SK-N-SH (cell line): ENCODE measurements around the gene TRIM10. TPM values are rescaled to one million over a fixed set of nuclear protein-coding genes. Genes with fewer than 3 reads are reported as not detected.

Experiments
- CTCF ChIA-PET: fragments of 300-600, 350-600 bp; formaldehyde crosslinking; extraction: SDS; loops from one replicate; lab custom pipeline; 2021; lab: Yijun Ruan, JAX
- POLR2A ChIA-PET: fragments of 350-600 bp; sonication (Branson Sonifier 250); formaldehyde crosslinking; extraction: SDS; loops from one replicate; lab custom pipeline; 2020; ENCODE audit warnings: antibody characterized with exemption, inconsistent platforms; lab: Yijun Ruan, JAX
- DNase-seq: peaks from one replicate; pipeline ENCODE4 v3.0.0; 2012
- H2AFZ ChIP-seq: fragments of 200-600 bp; sonication (generic); 2 replicates; pipeline ENCODE4 v1.8.1; 2016; ENCODE audit warnings: antibody characterized with exemption, mild to moderate bottlenecking, low read depth
- H3F3A ChIP-seq: fragments of 200-600 bp; sonication (generic); replicated peaks from 2 replicates; pipeline ENCODE3; 2016; ENCODE audit warnings: antibody characterized with exemption, mild to moderate bottlenecking; ENCODE audit not compliant: insufficient read depth
- H3K27ac ChIP-seq, 2 experiments: fragments of 200-500 bp in 1 of 2; fragments of 200-600 bp in 1 of 2; sonication (Bioruptor generic) in 1 of 2; sonication (generic), shearing (Covaris generic) in 1 of 2; 2 replicates each; pipeline versions ENCODE4 v1.5.1 to v1.6.1; 2014 to 2016; ENCODE audit warnings: low read depth in 2 of 2, inconsistent platforms in 1 of 2, low read length in 1 of 2, mild to moderate bottlenecking in 1 of 2, mixed read lengths in 1 of 2
- H3K27me3 ChIP-seq: fragments of 200-600 bp; sonication (generic), shearing (Covaris generic); 2 replicates; pipeline ENCODE4 v1.6.1; 2016; ENCODE audit warnings: mixed run types; ENCODE audit not compliant: insufficient read depth
- H3K36me3 ChIP-seq, 2 experiments: fragments of 200-500 bp in 1 of 2; fragments of 200-600 bp in 1 of 2; sonication (Bioruptor generic) in 1 of 2; sonication (generic) in 1 of 2; replicated peaks in 1 of 2; 2 replicates each; pipeline versions ENCODE3 to v1.5.1; 2014 to 2016; ENCODE audit warnings: low read length in 1 of 2, mild to moderate bottlenecking in 1 of 2; ENCODE audit not compliant: insufficient read depth in 2 of 2, control insufficient read depth in 1 of 2
- H3K4me1 ChIP-seq, 2 experiments: fragments of 200-500 bp in 1 of 2; fragments of 200-600 bp in 1 of 2; sonication (Bioruptor generic) in 1 of 2; sonication (generic), shearing (Covaris generic) in 1 of 2; 2 replicates each; pipeline versions ENCODE4 v1.5.1 to v1.6.1; 2014 to 2016; ENCODE audit warnings: low read depth in 1 of 2, low read length in 1 of 2, mixed run types in 1 of 2; ENCODE audit not compliant: insufficient read depth in 2 of 2, control insufficient read depth in 1 of 2
- H3K4me2 ChIP-seq: fragments of 200-600 bp; sonication (generic), shearing (Covaris generic); 2 replicates; pipeline ENCODE4 v1.6.1; 2017; ENCODE audit warnings: mixed run types
- H3K4me3 ChIP-seq, 2 experiments: fragments of 200-500 bp in 1 of 2; fragments of 200-600 bp in 1 of 2; sonication (Bioruptor generic) in 1 of 2; sonication (generic), shearing (Covaris generic) in 1 of 2; 2 replicates each; pipeline versions ENCODE4 v1.5.1 to v1.8.1; 2014 to 2016; ENCODE audit warnings: low read depth in 2 of 2, inconsistent platforms in 1 of 2, low read length in 1 of 2, mild to moderate bottlenecking in 1 of 2, mixed read lengths in 1 of 2, moderate library complexity in 1 of 2
- H3K79me2 ChIP-seq: fragments of 200-600 bp; sonication (generic); 2 replicates; pipeline ENCODE4 v1.8.1; 2017; ENCODE audit warnings: mild to moderate bottlenecking; ENCODE audit not compliant: insufficient read depth
- H3K9ac ChIP-seq: fragments of 200-600 bp; sonication (generic); 2 replicates; pipeline ENCODE4 v1.6.1; 2017; ENCODE audit warnings: mixed run types
- H3K9me2 ChIP-seq: fragments of 200-600 bp; sonication (generic); 2 replicates; pipeline ENCODE4 v1.6.1; 2017; ENCODE audit warnings: mixed run types
- H3K9me3 ChIP-seq: fragments of 200-600 bp; sonication (generic); 2 replicates; pipeline ENCODE4 v1.6.1; 2017; ENCODE audit warnings: mixed run types, mild to moderate bottlenecking, moderate library complexity
- H4K20me1 ChIP-seq: fragments of 200-600 bp; sonication (generic); 2 replicates; pipeline ENCODE4 v1.6.1; 2017; ENCODE audit warnings: mild to moderate bottlenecking, mixed run types; ENCODE audit not compliant: insufficient read depth
- EP300 ChIP-seq, 2 experiments: IDR thresholded peaks; 2 replicates each; pipeline versions ENCODE4 v1.4.0 to v1.6.1; 2012; ENCODE audit warnings: borderline replicate concordance in 1 of 2, low read depth in 1 of 2, low read length in 1 of 2
- EZH2phosphoT487 ChIP-seq: fragments of 200-600 bp; sonication (generic); IDR thresholded peaks from 2 replicates; pipeline ENCODE4 v1.6.1; 2017; ENCODE audit warnings: low read depth, mixed run types, mild to moderate bottlenecking, antibody characterized with exemption, moderate library complexity, borderline replicate concordance
- FOXJ3 ChIP-seq: sonication (generic); formaldehyde crosslinking; IDR thresholded peaks from 2 replicates; pipeline ENCODE4 v1.5.1; 2020; ENCODE audit warnings: mild to moderate bottlenecking, missing genetic modification reagents
- FOXM1 ChIP-seq: IDR thresholded peaks from 2 replicates; pipeline ENCODE4 v1.4.0; 2012; ENCODE audit warnings: low read depth, mild to moderate bottlenecking
- JUND ChIP-seq: IDR thresholded peaks from 2 replicates; pipeline ENCODE4 v1.4.0; 2012
- MEF2A ChIP-seq: IDR thresholded peaks from 2 replicates; pipeline ENCODE4 v1.4.0; 2012; ENCODE audit warnings: low read depth, borderline replicate concordance
- NFIC ChIP-seq: IDR thresholded peaks from 2 replicates; pipeline ENCODE4 v1.4.0; 2012; ENCODE audit warnings: borderline replicate concordance
- NRF1 ChIP-seq: IDR thresholded peaks from 2 replicates; pipeline ENCODE4 v1.6.1; 2012; ENCODE audit warnings: low read depth, mild to moderate bottlenecking, low read length
- POLR2AphosphoS5 ChIP-seq: IDR thresholded peaks from 2 replicates; pipeline ENCODE4 v1.6.1; 2012; ENCODE audit warnings: low read depth, low read length
- YY1 ChIP-seq: IDR thresholded peaks from 2 replicates; pipeline ENCODE4 v1.4.0; 2012; ENCODE audit warnings: low read depth, mild to moderate bottlenecking
- WGBS: methylation state at CpG from one replicate; pipeline ENCODE4 v1.1.6; 2017; ENCODE audit warnings: low lambda C conversion rate; 5-methylcytosine and 5-hydroxymethylcytosine counted together
- polyA plus RNA-seq, 3 experiments: library from polyadenylated mRNA; depleted of rRNA; stranded (reverse); fragments of >200 nt; gene quantifications; 2 replicates each; pipeline ENCODE4 v1.2.3, GENCODE V29; 2012
- TF ChIP-seq, protein P1 (sequence below): fragments of 200-600 bp; sonication (generic); IDR thresholded peaks from 2 replicates; pipeline ENCODE4 v1.6.1; 2017; ENCODE audit warnings: antibody characterized with exemption, mild to moderate bottlenecking, moderate library complexity
- TF ChIP-seq, protein P2 (sequence below): IDR thresholded peaks from 2 replicates; pipeline ENCODE4 v1.6.1; 2012; ENCODE audit warnings: mild to moderate bottlenecking, low read depth, low read length, moderate library complexity
- TF ChIP-seq, protein P3 (sequence below): IDR thresholded peaks from 2 replicates; pipeline ENCODE4 v1.4.0; 2012; ENCODE audit warnings: low read depth, borderline replicate concordance
- TF ChIP-seq, protein P4 (sequence below): IDR thresholded peaks from 2 replicates; pipeline ENCODE4; 2012
- TF ChIP-seq, protein P5 (sequence below): IDR thresholded peaks from 2 replicates; pipeline ENCODE4 v1.4.0; 2012; ENCODE audit warnings: low read depth, borderline replicate concordance

Gene TRIM10, protein sequence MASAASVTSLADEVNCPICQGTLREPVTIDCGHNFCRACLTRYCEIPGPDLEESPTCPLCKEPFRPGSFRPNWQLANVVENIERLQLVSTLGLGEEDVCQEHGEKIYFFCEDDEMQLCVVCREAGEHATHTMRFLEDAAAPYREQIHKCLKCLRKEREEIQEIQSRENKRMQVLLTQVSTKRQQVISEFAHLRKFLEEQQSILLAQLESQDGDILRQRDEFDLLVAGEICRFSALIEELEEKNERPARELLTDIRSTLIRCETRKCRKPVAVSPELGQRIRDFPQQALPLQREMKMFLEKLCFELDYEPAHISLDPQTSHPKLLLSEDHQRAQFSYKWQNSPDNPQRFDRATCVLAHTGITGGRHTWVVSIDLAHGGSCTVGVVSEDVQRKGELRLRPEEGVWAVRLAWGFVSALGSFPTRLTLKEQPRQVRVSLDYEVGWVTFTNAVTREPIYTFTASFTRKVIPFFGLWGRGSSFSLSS
- polyA plus RNA-seq (2012; rRNA removed): not detected in 2 replicates
- not detected in 2 replicates for polyA plus RNA-seq (2012; cell fraction: cytosol; rRNA removed)
- not detected in 2 replicates for polyA plus RNA-seq (2012; cell fraction: nucleus; rRNA removed)

DNA sequence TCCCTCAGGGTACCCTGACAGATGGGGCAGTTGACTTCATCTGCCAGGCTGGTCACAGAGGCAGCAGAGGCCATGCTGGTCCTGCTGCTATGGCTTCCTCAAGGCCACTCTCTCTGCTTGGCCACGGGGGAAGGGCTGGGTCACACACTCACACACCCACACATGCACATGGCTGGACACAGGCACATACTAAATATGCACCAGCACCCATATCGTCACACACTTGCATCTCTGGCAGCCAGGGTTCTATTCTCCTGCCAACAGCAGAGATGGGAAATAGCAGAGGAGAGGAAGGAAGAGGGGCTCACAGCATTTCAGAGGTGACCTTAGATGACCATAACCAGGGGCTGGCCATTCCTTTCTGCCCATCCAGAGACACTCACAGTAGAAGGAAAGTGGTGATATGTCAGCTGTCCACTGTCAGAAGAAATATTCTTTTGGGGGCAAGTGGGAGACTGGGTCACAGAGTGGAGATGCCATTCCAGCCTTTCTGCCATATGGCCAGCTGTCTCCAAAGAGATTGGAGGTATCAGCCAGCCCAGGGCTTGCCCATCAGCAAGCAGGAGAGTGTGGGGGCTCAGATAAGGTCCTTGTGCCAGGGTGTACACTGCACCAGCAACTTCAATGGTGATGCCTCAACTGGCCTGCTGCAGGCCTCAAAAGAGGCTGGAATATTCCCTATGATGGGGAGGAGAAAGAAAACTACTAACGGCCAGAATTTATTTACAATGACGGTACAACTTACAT lies at the start of gene TRIM10:
TRIM10 (minus strand) TSS at position 427 of the 747 bp plus-strand sequence; CDS start at position 74, 353 bp downstream.
- H3K79me2 ChIP-seq: no peaks in the 10 kb centered on the region
- H3K9me3 ChIP-seq: no peaks in the 10 kb centered on the region
- ChIA-PET POLR2A (no interaction called here), CTCF (no interaction called here)
- H3K27ac ChIP-seq: no peak within 1 kb of the TSS
- H3F3A ChIP-seq: no peaks in the 10 kb centered on the region
- H3K36me3 ChIP-seq: no peaks in the 10 kb centered on the region
- no peaks in the 10 kb centered on the region for H4K20me1 ChIP-seq
- no peak within 1 kb of the TSS for H3K4me2 ChIP-seq
- no peaks in the 10 kb centered on the region for H3K9me2 ChIP-seq
- H3K27me3 ChIP-seq: peaks cover 55% of the 10 kb centered on the region; the same call in 1 of the 2 replicates
- H2AFZ ChIP-seq: no peak within 1 kb of the TSS
- no peaks in the 10 kb centered on the region; a peak in 1 of 4 replicates for H3K4me1 ChIP-seq
- no peak for DNase-seq
- TF ChIP-seq NRF1: no peak
- TF ChIP-seq, protein P1, sequence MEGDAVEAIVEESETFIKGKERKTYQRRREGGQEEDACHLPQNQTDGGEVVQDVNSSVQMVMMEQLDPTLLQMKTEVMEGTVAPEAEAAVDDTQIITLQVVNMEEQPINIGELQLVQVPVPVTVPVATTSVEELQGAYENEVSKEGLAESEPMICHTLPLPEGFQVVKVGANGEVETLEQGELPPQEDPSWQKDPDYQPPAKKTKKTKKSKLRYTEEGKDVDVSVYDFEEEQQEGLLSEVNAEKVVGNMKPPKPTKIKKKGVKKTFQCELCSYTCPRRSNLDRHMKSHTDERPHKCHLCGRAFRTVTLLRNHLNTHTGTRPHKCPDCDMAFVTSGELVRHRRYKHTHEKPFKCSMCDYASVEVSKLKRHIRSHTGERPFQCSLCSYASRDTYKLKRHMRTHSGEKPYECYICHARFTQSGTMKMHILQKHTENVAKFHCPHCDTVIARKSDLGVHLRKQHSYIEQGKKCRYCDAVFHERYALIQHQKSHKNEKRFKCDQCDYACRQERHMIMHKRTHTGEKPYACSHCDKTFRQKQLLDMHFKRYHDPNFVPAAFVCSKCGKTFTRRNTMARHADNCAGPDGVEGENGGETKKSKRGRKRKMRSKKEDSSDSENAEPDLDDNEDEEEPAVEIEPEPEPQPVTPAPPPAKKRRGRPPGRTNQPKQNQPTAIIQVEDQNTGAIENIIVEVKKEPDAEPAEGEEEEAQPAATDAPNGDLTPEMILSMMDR: no peak
- TF ChIP-seq, protein P2, sequence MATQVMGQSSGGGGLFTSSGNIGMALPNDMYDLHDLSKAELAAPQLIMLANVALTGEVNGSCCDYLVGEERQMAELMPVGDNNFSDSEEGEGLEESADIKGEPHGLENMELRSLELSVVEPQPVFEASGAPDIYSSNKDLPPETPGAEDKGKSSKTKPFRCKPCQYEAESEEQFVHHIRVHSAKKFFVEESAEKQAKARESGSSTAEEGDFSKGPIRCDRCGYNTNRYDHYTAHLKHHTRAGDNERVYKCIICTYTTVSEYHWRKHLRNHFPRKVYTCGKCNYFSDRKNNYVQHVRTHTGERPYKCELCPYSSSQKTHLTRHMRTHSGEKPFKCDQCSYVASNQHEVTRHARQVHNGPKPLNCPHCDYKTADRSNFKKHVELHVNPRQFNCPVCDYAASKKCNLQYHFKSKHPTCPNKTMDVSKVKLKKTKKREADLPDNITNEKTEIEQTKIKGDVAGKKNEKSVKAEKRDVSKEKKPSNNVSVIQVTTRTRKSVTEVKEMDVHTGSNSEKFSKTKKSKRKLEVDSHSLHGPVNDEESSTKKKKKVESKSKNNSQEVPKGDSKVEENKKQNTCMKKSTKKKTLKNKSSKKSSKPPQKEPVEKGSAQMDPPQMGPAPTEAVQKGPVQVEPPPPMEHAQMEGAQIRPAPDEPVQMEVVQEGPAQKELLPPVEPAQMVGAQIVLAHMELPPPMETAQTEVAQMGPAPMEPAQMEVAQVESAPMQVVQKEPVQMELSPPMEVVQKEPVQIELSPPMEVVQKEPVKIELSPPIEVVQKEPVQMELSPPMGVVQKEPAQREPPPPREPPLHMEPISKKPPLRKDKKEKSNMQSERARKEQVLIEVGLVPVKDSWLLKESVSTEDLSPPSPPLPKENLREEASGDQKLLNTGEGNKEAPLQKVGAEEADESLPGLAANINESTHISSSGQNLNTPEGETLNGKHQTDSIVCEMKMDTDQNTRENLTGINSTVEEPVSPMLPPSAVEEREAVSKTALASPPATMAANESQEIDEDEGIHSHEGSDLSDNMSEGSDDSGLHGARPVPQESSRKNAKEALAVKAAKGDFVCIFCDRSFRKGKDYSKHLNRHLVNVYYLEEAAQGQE: no peak
- TF ChIP-seq EP300 (IDR thresholded peaks at IDR 0.05; ENCODE audit: borderline replicate concordance in 1 of 2, low read depth in 1 of 2, low read length in 1 of 2): no peak
- TF ChIP-seq, protein P3, sequence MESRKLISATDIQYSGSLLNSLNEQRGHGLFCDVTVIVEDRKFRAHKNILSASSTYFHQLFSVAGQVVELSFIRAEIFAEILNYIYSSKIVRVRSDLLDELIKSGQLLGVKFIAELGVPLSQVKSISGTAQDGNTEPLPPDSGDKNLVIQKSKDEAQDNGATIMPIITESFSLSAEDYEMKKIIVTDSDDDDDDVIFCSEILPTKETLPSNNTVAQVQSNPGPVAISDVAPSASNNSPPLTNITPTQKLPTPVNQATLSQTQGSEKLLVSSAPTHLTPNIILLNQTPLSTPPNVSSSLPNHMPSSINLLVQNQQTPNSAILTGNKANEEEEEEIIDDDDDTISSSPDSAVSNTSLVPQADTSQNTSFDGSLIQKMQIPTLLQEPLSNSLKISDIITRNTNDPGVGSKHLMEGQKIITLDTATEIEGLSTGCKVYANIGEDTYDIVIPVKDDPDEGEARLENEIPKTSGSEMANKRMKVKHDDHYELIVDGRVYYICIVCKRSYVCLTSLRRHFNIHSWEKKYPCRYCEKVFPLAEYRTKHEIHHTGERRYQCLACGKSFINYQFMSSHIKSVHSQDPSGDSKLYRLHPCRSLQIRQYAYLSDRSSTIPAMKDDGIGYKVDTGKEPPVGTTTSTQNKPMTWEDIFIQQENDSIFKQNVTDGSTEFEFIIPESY: no peak
- TF ChIP-seq MEF2A: no peak
- TF ChIP-seq FOXJ3 (CRISPR knock-in tag): no peak
- no peak for TF ChIP-seq NFIC
- TF ChIP-seq FOXM1: no peak
- TF ChIP-seq, protein P4, sequence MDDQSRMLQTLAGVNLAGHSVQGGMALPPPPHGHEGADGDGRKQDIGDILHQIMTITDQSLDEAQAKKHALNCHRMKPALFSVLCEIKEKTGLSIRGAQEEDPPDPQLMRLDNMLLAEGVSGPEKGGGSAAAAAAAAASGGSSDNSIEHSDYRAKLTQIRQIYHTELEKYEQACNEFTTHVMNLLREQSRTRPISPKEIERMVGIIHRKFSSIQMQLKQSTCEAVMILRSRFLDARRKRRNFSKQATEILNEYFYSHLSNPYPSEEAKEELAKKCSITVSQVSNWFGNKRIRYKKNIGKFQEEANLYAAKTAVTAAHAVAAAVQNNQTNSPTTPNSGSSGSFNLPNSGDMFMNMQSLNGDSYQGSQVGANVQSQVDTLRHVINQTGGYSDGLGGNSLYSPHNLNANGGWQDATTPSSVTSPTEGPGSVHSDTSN: no peak
- no peak for TF ChIP-seq POLR2AphosphoS5
- TF ChIP-seq, protein P5, sequence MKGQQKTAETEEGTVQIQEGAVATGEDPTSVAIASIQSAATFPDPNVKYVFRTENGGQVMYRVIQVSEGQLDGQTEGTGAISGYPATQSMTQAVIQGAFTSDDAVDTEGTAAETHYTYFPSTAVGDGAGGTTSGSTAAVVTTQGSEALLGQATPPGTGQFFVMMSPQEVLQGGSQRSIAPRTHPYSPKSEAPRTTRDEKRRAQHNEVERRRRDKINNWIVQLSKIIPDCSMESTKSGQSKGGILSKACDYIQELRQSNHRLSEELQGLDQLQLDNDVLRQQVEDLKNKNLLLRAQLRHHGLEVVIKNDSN: no peak
- TF ChIP-seq JUND: no peak
- TF ChIP-seq YY1: no peak
- TF ChIP-seq EZH2phosphoT487: no peak
- H3K9ac ChIP-seq: no peak within 1 kb of the TSS
- 76% methylated on average over 3 of the region's 4 CpGs for WGBS
- H3K4me3 ChIP-seq: no peak within 1 kb of the TSS
